Left cardiac atrium (tissue), 4 donors: ENCODE measurements around the gene IFI35. TPM values are rescaled to one million over a fixed set of nuclear protein-coding genes. Genes with fewer than 3 reads are reported as not detected.
A peak's percentile ranks its signal among the peaks of the same experiment; 100 is the strongest.

ENCODE experiments used
- ATAC-seq, 2 donors: fragments of 200-7000 bp; cut with Tn5 transposase; one replicate each; pipeline ENCODE4 v1.9.1; 2020; ENCODE audit warnings: mild to moderate bottlenecking in 2 of 2, moderate library complexity in 2 of 2
- DNase-seq: peaks from one replicate; pipeline ENCODE4 v3.0.0-alpha.2; 2020
- intact Hi-C, 2 donors: fragments of 100-400 bp; cut with DNase I; formaldehyde crosslinking; loops; one replicate each; pipeline versions ENCODE4 v1.14.1 to v1.15.1; 2022 to 2023
- total RNA-seq, 2 donors: library from RNA; stranded (reverse); fragmentation: NEBNext Ultra II Directional; extraction: Animal tissue kit (Norgen Biotek cat#: 25700); gene quantifications; one replicate each; pipeline ENCODE4 v1.2.1, GENCODE V29; 2021
- donor health status: DM: no; HTN: yes; CAD: no.
- donor health status: DM: no; HTN: yes; CAD: no; lungs with severe emphysema.
- donor health status: DM: yes; HTN: yes; CAD: no.
- donor health status: Dilated cardiomyopathy.

IFI35 gene
- total RNA-seq, 2 donors from 2014 or later, result 19.4 to 23.7 TPM

DNA sequence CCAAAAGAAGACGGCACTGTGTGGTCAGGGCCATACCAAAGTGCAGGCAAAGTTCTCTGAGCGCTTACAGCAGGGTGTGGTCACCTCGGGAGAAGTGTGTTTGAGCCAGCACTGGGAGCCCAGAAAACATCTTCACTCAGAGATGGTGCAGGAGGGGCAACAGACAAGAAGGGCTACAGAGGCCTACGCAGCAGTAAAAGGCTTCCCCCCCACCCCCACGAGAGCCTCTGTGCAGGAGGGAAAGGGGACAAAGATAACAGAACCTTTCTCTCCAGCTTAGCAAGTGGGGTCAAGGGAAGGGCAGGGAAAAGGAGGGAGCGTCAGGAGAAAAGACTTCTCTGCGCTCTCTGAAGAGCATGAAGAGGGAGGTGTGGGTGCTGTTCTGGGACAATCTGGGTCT lies 12.8 kb downstream of the IFI35 start:
- DNase-seq (no peak), ATAC-seq (no peak)
- intact Hi-C loops, result no loop called here

DNA sequence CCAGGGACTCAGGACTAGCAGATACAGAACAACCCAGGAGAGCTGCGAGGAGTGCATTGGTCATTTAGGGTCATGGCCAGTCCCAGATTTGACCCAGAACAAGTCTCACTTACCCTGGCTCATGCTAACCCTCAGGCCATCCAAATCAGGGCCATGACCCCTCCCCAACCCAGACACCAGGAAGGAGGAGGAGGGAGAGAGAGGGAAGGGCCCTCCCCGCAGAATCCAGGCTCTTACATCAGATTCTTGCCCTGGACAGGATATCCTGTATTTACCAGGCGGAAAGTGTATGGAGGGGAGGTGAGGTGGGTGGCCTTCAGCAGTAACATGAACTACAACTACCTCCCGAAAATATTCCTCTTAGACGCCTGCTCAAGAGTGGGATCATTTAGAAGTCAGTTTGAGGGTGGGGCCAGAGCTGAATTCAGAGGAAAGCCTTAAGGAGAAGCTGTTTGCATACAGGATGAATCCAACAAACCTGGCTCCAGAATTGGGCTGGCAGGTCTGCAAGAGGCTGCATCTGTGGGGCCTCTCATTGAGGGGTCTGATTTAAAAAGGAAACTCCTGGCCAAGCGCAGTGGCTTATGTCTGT lies 13.5 kb downstream of the IFI35 start:
- ATAC-seq (no peak), DNase-seq (no peak)
- intact Hi-C loops, result loop anchor here in 1 of 2 donors (5.0 kb wide), 1 partner anchor 152 kb away; the partner anchor contains the start of gene NBR1

DNA sequence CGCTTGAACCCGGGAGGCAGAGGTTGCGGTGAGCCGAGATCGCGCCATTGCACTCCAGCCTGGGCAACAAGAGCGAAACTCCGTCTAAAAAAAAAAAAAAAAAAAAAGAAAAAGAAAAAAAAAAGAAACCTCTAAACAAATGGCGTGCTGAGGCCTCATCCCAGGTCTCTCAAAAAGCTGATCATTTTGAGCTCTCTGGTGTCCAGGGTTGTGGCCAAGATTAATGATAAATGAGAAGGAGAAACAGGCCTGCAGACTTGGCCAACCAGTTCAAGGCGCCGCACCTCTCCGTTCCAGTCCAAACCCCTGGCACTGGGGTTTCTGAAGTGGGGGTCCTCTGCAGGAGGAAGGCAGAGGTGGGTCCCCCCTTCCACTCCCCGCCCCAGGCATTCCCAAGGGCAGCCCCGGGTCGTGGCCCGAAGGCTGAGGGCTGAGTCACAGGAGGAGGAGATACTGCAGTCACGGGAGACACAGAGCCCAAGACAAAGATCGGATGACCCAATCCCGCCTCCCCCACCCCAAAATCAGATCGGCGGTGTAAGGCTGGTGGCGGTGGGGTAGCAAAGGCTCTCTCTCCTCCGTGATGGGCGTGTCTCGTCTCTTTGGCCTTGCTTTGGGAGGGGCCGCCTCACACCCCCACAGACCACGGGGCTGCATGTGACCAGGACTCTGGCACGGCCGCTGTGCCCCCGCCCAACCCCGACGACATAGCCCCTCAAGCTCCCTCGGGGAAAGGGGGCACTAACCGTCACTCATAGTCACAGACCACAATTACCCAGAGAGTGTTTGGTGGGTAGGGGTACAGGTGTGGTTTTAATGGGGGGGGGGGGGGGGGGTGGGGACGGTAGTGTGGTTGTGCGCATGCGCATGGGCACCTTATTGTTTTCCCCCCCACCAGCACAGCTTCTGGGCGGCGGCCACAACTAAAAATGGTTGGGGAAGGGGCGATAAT lies 14.5 kb downstream of the IFI35 start:
- DNase-seq (peak; percentile 81), ATAC-seq (peak; percentile 35 to 40)
- intact Hi-C loops, result loop anchor here in 1 of 2 donors (5.0 kb wide), 1 partner anchor 151 kb away; the partner anchor contains the start of gene NBR1

DNA sequence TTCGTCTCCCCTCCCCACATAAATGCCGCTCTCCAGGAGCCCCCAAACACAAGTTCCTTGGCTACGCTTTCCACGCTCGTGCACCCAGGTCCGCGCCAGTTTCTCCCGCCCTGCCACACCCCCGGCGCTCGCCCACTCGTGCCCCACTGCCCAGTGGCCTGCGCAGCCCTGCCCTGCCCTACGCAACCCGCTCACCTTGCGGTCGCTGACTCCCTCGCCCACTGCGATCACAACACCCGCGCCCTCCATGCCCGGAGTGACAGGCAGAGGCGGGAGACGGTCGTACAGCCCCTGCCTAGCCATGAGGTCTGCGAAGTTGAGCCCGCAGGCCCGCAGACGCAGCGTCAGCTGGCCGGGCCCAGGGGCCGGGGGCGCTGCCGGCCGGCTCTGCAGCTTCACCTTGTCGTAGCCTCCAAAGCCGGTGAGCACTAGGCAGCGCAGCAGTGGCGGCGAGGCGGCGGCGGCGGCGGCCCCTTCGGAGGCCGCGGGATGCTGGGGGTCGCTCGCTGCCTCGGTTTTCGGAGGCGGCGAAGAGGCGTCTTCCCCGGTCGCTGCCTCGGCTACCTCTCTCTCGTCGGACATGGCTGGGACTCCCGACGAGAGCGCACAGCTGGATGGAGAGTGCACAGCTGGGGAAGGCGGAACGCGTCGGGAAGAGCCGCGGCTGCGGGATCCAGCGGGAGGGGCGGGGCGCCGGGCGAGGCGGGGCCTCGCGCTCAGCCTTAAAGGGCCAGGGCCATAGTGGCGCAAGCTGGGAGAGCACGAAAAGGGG lies 15.3 kb downstream of the IFI35 start, which contains the start of gene VAT1:
TSS of gene VAT1 (minus strand) at position 645 of the 772 bp plus-strand sequence. CDS start at position 582, 63 bp downstream.
- intact Hi-C loops, result loop anchor here in 1 of 2 donors (5.0 kb wide), 1 partner anchor 150 kb away; the partner anchor contains the start of gene NBR1
- ATAC-seq, result peak; percentile 81 to 82
- DNase-seq, result peak; percentile 87

DNA sequence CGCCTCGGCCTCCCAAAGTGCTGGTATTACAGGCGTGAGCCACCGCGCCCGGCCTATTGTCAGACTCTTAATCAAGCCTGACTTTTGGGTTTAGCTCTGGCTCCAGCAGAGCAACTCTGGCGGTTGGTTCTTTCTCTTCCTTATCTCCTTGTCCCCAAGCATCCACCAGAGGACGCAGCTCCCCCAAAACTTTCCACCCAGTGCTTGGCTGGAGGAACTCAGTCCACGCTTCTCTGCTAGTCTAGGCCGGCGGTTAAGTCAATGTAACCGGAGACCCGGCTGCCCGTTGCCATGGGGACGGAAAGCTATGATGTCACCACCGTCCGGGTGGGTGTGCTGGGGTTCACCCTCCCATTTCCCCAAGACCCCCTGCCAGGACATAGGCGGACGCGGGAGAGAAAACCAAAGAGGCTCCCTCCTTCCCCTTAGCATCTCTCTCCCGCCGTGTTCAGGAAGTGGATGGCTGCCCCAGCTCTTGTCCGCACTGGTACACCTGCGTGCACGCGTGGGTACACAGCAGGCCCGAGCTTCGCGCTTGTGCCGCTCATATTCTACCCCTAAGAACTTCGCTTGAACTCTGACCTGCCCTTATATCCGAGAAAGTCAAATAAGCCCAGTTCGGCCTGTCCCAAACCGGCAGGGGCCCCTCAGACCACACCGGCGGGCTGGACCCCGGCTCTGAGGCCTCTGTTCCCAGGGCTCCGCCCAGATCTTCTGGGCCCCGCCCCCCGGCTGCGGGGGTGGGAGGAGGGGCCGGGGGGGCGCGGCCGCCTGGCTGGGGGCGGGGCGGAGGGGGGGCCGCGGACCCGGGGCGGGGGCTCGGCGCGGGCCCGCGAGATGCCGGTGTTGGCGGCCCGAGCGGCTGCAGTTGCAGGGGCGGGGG lies 18.1 kb downstream of the IFI35 start, which contains the start of gene RND2:
TSS of gene RND2 (plus strand) at position 825 of the 883 bp plus-strand sequence. CDS start 117 bp downstream, outside the sequence.
- intact Hi-C loops, result loop anchor here in 1 of 2 donors (5.0 kb wide), 1 partner anchor 148 kb away; the partner anchor contains the start of gene NBR1
- ATAC-seq (peak; percentile 71 to 73), DNase-seq (peak; percentile 92)

DNA sequence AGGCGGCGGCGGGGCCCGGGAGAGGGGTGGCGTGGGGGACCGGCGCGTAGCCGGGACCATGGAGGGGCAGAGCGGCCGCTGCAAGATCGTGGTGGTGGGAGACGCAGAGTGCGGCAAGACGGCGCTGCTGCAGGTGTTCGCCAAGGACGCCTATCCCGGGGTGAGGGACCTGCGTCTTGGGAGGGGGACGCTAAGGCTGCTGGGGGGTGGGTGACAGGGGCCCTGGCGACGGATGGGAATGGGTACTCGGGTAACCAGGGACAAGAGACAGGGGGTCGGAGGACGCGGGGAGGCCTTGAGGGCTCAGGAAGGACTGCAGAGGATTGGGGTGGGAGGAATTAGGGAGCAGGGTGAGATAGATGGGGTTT lies 18.7 kb downstream of the IFI35 start:
- DNase-seq (peak; percentile 40), ATAC-seq (no peak)
- intact Hi-C loops, result no loop called here

DNA sequence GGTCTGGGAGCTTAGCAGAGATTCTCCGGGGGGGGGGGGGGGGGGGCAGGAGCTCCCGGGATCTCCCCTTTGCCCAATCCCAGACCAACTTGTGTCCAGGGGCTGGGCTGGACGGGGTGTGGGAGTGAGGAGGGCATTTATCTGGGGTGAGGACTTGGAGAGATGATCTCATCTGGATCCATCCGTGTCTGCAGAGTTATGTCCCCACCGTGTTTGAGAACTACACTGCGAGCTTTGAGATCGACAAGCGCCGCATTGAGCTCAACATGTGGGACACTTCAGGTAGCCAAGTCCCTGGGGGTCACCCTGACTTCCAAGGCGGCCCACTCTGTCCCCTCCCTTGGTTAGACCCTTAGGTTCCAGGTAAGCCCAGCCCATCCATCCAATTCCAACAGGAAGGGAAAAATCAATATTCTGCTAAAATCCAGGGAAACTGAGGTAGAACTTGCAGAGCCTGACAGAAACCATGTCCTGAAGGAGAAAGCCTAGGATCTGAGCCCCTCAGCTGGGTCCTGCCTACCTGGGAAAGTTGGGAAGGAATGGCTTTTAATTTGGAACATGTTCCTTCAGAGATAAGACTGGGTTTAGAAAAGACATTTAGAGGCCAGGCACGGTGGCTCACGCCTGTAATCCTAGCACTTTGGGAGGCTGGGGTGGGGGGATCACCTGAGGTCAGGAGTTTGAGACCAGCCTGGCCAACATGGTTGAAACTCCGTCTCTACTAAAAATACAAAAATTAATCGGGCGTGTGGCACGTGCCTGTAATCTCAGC lies 19.4 kb downstream of the IFI35 start:
- intact Hi-C loops, result no loop called here
- ATAC-seq (no peak), DNase-seq (no peak)

DNA sequence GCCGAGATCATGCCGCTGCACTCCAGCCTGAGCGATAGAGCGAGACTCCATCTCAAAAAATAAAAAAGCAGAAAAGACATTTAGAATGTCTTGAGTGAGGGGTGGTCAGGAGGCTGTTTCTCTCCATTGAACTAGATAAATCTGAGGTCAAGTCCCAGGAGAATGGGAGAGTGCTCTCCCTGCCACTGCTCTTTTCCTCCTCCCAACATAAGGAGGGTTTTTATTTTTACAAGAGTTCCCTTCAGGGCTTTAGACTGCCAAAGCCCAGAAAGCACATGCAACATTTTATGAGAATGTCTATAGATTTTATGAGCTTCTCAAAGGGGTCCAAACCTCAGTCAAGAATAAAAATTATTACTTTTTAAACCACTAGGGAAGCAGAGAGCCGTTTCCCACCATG lies 20.0 kb downstream of the IFI35 start:
- intact Hi-C loops, result no loop called here
- ATAC-seq (no peak), DNase-seq (no peak)

DNA sequence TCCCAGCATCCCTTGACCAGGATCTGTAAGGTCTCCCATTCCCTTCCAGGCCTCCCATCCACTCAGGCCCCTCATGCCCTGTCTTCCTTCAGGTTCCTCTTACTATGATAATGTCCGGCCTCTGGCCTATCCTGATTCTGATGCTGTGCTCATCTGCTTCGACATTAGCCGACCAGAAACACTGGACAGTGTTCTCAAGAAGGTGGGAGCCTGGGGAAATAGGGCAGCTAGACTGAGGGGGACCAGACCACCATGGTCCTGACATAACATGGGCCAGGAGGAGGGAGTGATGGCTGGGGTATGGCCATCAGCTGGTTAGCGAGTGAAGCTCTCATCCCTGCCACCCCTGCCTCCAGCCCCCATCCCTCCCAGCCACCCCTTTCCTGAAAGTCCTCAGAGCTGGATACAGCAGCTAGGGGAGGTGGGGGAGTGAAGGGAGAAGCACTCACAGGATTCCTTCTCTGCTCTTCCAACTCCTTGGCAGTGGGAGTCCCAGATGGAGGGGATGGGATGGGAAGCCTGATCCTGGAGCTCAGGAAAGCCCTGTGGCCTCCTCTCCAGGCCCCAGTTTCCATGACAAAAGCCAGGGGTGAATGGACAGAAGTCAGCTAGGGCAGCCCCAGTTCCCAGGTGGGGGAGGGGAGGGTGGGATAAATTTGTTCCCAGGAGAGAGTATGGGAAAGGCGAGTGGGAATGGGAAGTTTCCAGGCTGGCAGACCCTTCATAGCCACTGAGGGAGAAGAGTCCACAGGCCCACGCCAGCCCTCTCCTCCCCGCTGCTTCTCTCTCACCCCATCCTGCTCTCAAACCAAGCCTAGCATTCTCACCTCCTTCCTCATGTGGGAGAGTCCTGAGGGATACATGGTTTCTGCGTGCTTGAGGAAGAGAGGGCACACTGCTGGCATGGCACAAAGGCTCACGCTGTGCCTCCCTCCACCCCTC lies 20.8 kb downstream of the IFI35 start:
- ATAC-seq (no peak), DNase-seq (no peak)
- intact Hi-C loops, result no loop called here

DNA sequence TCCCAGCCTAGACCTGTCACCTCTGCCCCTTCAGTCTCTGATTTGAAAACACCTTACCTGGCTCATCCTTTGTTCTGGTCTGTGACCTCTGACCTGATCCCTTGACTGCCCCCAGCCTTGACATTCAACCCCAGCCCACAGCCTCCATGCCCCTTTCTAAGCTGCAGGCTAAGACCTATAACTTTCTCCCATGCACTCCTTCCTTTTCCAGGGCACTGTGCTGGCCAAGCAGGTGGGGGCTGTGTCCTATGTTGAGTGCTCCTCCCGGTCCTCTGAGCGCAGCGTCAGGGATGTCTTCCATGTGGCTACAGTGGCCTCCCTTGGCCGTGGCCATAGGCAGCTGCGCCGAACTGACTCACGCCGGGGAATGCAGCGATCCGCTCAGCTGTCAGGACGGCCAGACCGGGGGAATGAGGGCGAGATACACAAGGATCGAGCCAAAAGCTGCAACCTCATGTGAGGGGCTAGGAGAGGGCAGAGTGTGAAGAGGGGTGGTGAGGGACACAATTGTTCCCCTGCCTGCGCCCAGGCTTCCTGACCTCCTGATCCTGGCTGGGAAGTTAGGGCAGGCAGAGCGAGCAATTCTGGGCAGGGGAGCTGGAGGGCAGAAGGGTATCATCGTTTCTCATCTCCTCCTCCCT lies 21.8 kb downstream of the IFI35 start:
- no peak for ATAC-seq
- intact Hi-C loops, result no loop called here
- DNase-seq, result no peak

DNA sequence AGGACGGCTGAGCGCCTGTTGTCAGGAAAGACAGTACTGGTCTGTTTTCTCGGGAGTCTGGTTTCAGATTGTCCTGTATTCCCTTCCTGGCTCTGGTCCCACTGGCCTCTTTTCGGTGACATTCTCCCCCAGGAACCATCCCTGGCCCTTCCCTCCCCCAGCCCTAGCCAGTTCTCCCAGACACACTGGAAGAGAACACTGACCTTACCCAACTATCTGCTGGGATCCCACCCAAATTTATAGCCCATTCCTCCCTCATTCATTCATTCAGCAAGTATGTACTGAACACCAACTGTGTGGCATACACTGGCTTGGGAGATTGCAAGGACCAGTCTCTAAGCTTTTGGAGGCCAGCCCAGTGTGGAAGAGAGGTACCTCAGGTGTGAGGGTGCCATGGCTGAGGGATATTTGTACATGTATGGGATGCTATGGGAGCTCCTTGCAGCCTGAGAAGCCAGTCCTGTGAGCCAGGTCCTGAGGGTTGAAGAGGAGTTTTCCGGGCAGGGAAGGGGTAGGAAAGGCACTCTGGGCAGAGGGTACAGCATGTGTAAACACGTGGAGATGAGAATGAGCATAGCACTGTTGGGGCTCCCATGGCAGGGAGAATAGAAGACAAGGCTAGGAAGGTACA lies 23.7 kb downstream of the IFI35 start:
- intact Hi-C loops, result no loop called here
- ATAC-seq (no peak), DNase-seq (no peak)

DNA sequence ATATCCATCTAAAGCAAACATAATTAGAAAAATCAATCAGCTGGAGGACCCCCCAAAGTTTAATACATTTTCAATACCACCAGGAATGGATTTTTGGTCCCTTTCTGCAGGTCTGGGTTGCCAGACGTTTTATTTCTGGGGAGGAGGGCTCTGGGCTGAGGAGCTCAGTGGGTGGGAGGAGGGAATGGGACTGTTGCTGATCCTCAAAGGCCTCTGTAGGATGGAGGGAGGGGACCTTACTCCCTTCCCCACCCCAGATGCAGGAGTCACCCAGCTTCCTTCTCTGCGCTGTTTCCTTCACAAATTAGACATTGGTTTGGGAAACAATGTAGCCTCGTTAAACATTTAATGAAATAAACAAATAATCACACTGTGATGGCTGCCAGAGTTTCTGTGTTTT lies 25.1 kb downstream of the IFI35 start:
- DNase-seq, result no peak
- intact Hi-C loops, result no loop called here
- no peak for ATAC-seq

DNA sequence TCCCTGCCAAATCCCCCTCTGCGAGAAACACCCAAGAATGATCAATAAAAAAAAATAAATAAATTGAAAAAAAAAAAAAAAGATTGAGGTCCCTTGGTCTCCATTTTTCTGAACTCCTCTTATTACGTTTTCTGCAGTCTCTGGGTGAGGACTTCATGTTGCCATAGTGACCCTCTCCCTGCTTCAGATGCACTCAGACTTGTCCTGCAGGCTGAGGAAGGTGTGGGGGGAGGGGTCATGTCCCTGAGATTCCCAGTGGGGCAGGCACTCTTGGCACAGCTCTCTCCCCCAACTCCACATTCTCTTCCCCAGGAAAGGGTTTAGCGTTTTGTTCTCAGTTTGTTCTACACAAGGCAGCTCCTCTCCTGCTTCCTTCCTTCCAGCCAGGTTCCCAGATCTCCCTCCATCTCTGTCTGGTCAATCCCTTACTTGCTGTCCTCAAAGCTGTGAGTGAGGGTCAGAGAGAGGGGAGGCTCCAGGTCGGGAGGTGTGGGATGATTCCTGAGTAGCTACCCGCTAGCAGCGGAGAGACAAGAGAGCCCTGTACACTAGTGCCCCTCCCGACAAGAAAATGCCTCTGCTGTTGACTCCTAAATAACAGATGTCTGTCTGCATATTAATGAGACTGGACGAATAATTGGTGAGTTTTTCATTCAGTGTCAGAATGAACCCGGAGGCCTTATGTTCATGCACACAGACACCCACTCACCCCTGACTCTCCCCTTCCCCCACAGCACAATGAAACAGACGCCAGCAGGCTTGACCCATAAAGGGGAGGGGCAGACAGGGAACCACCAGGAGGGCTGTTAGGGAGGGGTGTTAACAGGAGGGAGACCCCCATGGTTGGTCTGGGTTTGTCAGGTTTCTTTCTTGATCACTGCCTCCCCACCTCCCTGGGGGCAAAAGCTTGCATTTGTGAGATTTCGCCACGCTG lies 27.6 kb downstream of the IFI35 start:
- ATAC-seq (no peak), DNase-seq (no peak)
- intact Hi-C loops, result no loop called here

DNA sequence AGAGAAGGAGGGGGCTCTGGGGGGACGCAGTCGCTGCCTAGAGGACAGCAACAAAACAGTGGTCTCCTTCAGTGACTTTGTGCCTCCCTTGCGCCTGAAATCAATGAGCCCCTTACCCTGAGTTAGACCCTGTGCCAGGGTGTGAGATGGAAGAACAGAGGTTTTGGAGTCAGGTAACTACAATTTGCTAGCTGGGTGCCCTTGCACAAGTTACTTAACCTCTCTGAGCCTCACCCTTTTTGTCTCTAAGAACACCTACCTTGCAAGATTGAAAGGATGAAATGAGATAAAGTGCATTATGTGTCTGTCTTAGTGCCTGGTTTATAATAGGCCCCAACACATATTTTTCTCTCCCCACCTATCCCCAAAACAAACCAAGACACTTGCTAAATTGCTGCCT lies 28.3 kb downstream of the IFI35 start:
- intact Hi-C loops, result no loop called here
- no peak for ATAC-seq
- DNase-seq, result no peak

DNA sequence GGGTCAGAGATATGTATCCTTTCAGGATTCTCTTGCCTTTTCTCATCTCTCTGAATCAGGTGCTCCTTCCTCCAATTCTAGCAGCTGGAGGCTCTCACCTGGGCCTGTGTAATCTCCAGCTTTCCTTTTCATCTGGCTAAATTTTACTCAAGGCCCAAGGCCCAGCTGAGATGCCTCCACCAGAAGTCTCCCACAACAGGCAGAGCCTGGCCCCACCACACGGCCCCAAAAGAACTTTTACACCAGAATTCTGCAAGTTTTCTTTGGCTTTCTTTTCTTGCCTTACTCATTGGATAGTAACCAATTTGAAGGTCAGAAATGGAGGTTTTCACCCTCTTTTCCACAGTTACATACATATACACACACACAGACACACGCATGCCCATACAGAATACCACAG lies 33.1 kb downstream of the IFI35 start:
- ATAC-seq (no peak), DNase-seq (no peak)
- intact Hi-C loops, result no loop called here
